ENCODE measurements around the gene NCKAP5. TPM values are rescaled to one million over a fixed set of nuclear protein-coding genes. Genes with fewer than 3 reads are reported as not detected.

NCKAP5 gene
- total and polyA plus RNA-seq, 7 experiments from 2014 or later = 0.12 TPM; not detected in 6

GRCh38 chr2:133098787-133099186 lies 469.5 kb downstream of the NCKAP5 start:
- Mint-ChIP-seq H3K27ac (no peak overlapping the region), H3K4me1 (no peaks in the 10 kb centered on the region), H3K27me3 (no peaks in the 10 kb centered on the region), H3K9me3 (peaks cover 0 to 5% (median 2%) of the 10 kb centered on the region in 11 donors), H3K36me3 (no peaks in the 10 kb centered on the region), H3K4me3 (no peak overlapping the region)
- Histone ChIP-seq H3K27me3 (ENCODE audit: control insufficient read depth in 2 of 2, insufficient read depth in 2 of 2, low read length in 2 of 2) (no peaks in the 10 kb centered on the region), H3K36me3 (ENCODE audit: control insufficient read depth in 2 of 3, insufficient read depth in 3 of 3, low read length in 3 of 3) (no peaks in the 10 kb centered on the region), H3K27ac (ENCODE audit: low read depth, low read length) (no peak overlapping the region), H3K4me1 (ENCODE audit: control insufficient read depth in 2 of 2, insufficient read depth in 2 of 2, low read length in 2 of 2) (no peaks in the 10 kb centered on the region), H3K4me3 (ENCODE audit: low read length) (no peak overlapping the region), H3K9me3 (ENCODE audit: control insufficient read depth in 2 of 3, low read length in 3 of 3) (no peaks in the 10 kb centered on the region)
- intact Hi-C loops (cut with micrococcal nuclease) = no loop called here
- ATAC-seq (no peak), DNase-seq (no peak)
- CTCF ChIA-PET = no interaction called here
- POLR2A ChIA-PET = no interaction called here

- ChIA-PET POLR2A (no interaction called here), CTCF (no interaction called here)
- no peak overlapping the region for H3K27ac Mint-ChIP-seq
- H3K9me3 Mint-ChIP-seq = peaks cover 0 to 5% (median 2%) of the 10 kb centered on the region in 11 donors
- intact Hi-C loops (cut with micrococcal nuclease) = no loop called here
- no peak overlapping the region for H3K4me3 Mint-ChIP-seq
- H3K36me3 Mint-ChIP-seq = no peaks in the 10 kb centered on the region
- H3K27me3 Mint-ChIP-seq = no peaks in the 10 kb centered on the region
- no peaks in the 10 kb centered on the region for H3K27me3 ChIP-seq (ENCODE audit: control insufficient read depth in 2 of 2, insufficient read depth in 2 of 2, low read length in 2 of 2)
- ATAC-seq (no peak), DNase-seq (no peak)
- no peak overlapping the region for H3K4me3 ChIP-seq (ENCODE audit: low read length)
- no peaks in the 10 kb centered on the region for H3K36me3 ChIP-seq (ENCODE audit: control insufficient read depth in 2 of 3, insufficient read depth in 3 of 3, low read length in 3 of 3)
- no peaks in the 10 kb centered on the region for H3K4me1 Mint-ChIP-seq
- no peak overlapping the region for H3K27ac ChIP-seq (ENCODE audit: low read depth, low read length)
- H3K4me1 ChIP-seq (ENCODE audit: control insufficient read depth in 2 of 2, insufficient read depth in 2 of 2, low read length in 2 of 2) = no peaks in the 10 kb centered on the region
- no peaks in the 10 kb centered on the region for H3K9me3 ChIP-seq (ENCODE audit: control insufficient read depth in 2 of 3, low read length in 3 of 3)
These were observed 470.6 kb downstream of the NCKAP5 start for GRCh38 chr2:133097666-133098065.

- Histone ChIP-seq H3K27ac (ENCODE audit: low read depth, low read length) (no peak overlapping the region), H3K4me1 (ENCODE audit: control insufficient read depth in 2 of 2, insufficient read depth in 2 of 2, low read length in 2 of 2) (no peaks in the 10 kb centered on the region), H3K36me3 (ENCODE audit: control insufficient read depth in 2 of 3, insufficient read depth in 3 of 3, low read length in 3 of 3) (no peaks in the 10 kb centered on the region), H3K4me3 (ENCODE audit: low read length) (no peak overlapping the region), H3K27me3 (ENCODE audit: control insufficient read depth in 2 of 2, insufficient read depth in 2 of 2, low read length in 2 of 2) (no peaks in the 10 kb centered on the region), H3K9me3 (ENCODE audit: control insufficient read depth in 2 of 3, low read length in 3 of 3) (no peaks in the 10 kb centered on the region)
- POLR2A ChIA-PET = no interaction called here
- H3K36me3 Mint-ChIP-seq = no peaks in the 10 kb centered on the region
- intact Hi-C loops (cut with micrococcal nuclease) = no loop called here
- CTCF ChIA-PET = no interaction called here
- DNase-seq (no peak), ATAC-seq (no peak)
- H3K4me1 Mint-ChIP-seq = no peaks in the 10 kb centered on the region
- H3K4me3 Mint-ChIP-seq = no peak overlapping the region
- H3K9me3 Mint-ChIP-seq = peaks cover 0 to 6% (median 1%) of the 10 kb centered on the region in 11 donors
- no peak overlapping the region for H3K27ac Mint-ChIP-seq
- no peaks in the 10 kb centered on the region for H3K27me3 Mint-ChIP-seq
These were observed 475.7 kb downstream of the NCKAP5 start for GRCh38 chr2:133092571-133092970.

GRCh38 chr2:133090358-133090757 lies 477.9 kb downstream of the NCKAP5 start:
- no peak overlapping the region for H3K4me3 Mint-ChIP-seq
- Histone ChIP-seq H3K4me1 (ENCODE audit: control insufficient read depth in 2 of 2, insufficient read depth in 2 of 2, low read length in 2 of 2) (no peaks in the 10 kb centered on the region), H3K27ac (ENCODE audit: low read depth, low read length) (no peak overlapping the region), H3K27me3 (ENCODE audit: control insufficient read depth in 2 of 2, insufficient read depth in 2 of 2, low read length in 2 of 2) (no peaks in the 10 kb centered on the region), H3K36me3 (ENCODE audit: control insufficient read depth in 2 of 3, insufficient read depth in 3 of 3, low read length in 3 of 3) (no peaks in the 10 kb centered on the region), H3K9me3 (ENCODE audit: control insufficient read depth in 2 of 3, low read length in 3 of 3) (no peaks in the 10 kb centered on the region), H3K4me3 (ENCODE audit: low read length) (no peak overlapping the region)
- H3K27ac Mint-ChIP-seq = no peak overlapping the region
- H3K4me1 Mint-ChIP-seq = no peaks in the 10 kb centered on the region
- ChIA-PET CTCF (no interaction called here), POLR2A (no interaction called here)
- ATAC-seq (no peak), DNase-seq (no peak)
- intact Hi-C loops (cut with micrococcal nuclease) = no loop called here
- no peaks in the 10 kb centered on the region for H3K27me3 Mint-ChIP-seq
- H3K9me3 Mint-ChIP-seq = peaks cover 0 to 6% (median 1%) of the 10 kb centered on the region in 11 donors
- H3K36me3 Mint-ChIP-seq = no peaks in the 10 kb centered on the region

GRCh38 chr2:133086176-133086575 lies 482.1 kb downstream of the NCKAP5 start:
- ATAC-seq (no peak), DNase-seq (no peak)
- Mint-ChIP-seq H3K27me3 (no peaks in the 10 kb centered on the region), H3K27ac (no peak overlapping the region), H3K4me3 (no peak overlapping the region), H3K9me3 (peaks cover 0 to 7% (median 3%) of the 10 kb centered on the region in 11 donors), H3K36me3 (no peaks in the 10 kb centered on the region), H3K4me1 (no peaks in the 10 kb centered on the region)
- Histone ChIP-seq H3K27ac (ENCODE audit: low read depth, low read length) (no peak overlapping the region), H3K4me3 (ENCODE audit: low read length) (no peak overlapping the region), H3K36me3 (ENCODE audit: control insufficient read depth in 2 of 3, insufficient read depth in 3 of 3, low read length in 3 of 3) (no peaks in the 10 kb centered on the region), H3K9me3 (ENCODE audit: control insufficient read depth in 2 of 3, low read length in 3 of 3) (no peaks in the 10 kb centered on the region), H3K4me1 (ENCODE audit: control insufficient read depth in 2 of 2, insufficient read depth in 2 of 2, low read length in 2 of 2) (no peaks in the 10 kb centered on the region), H3K27me3 (ENCODE audit: control insufficient read depth in 2 of 2, insufficient read depth in 2 of 2, low read length in 2 of 2) (no peaks in the 10 kb centered on the region)
- POLR2A ChIA-PET = no interaction called here
- intact Hi-C loops (cut with micrococcal nuclease) = no loop called here
- CTCF ChIA-PET = no interaction called here

- no peak for DNase-seq
- Mint-ChIP-seq H3K36me3 (no peaks in the 10 kb centered on the region), H3K4me3 (no peak overlapping the region), H3K27me3 (no peaks in the 10 kb centered on the region), H3K9me3 (peaks cover 0 to 7% (median 0%) of the 10 kb centered on the region in 11 donors), H3K4me1 (no peaks in the 10 kb centered on the region), H3K27ac (no peak overlapping the region)
- Histone ChIP-seq H3K27me3 (ENCODE audit: control insufficient read depth in 2 of 2, insufficient read depth in 2 of 2, low read length in 2 of 2) (no peaks in the 10 kb centered on the region), H3K36me3 (ENCODE audit: control insufficient read depth in 2 of 3, insufficient read depth in 3 of 3, low read length in 3 of 3) (no peaks in the 10 kb centered on the region), H3K27ac (ENCODE audit: low read depth, low read length) (no peak overlapping the region), H3K4me3 (ENCODE audit: low read length) (no peak overlapping the region), H3K9me3 (ENCODE audit: control insufficient read depth in 2 of 3, low read length in 3 of 3) (no peaks in the 10 kb centered on the region), H3K4me1 (ENCODE audit: control insufficient read depth in 2 of 2, insufficient read depth in 2 of 2, low read length in 2 of 2) (no peaks in the 10 kb centered on the region)
- ChIA-PET CTCF (no interaction called here), POLR2A (no interaction called here)
- intact Hi-C loops (cut with micrococcal nuclease) = no loop called here
- ATAC-seq = no peak
These were observed 482.6 kb downstream of the NCKAP5 start for GRCh38 chr2:133085646-133086045.

- H3K36me3 ChIP-seq (ENCODE audit: control insufficient read depth in 2 of 3, insufficient read depth in 3 of 3, low read length in 3 of 3) = no peaks in the 10 kb centered on the region
- H3K4me3 ChIP-seq (ENCODE audit: low read length) = no peak overlapping the region
- ChIA-PET CTCF (no interaction called here), POLR2A (no interaction called here)
- H3K9me3 ChIP-seq (ENCODE audit: control insufficient read depth in 2 of 3, low read length in 3 of 3) = no peaks in the 10 kb centered on the region
- DNase-seq = no peak
- Mint-ChIP-seq H3K36me3 (no peaks in the 10 kb centered on the region), H3K9me3 (peaks cover 0 to 9% (median 0%) of the 10 kb centered on the region in 11 donors), H3K27me3 (no peaks in the 10 kb centered on the region), H3K27ac (no peak overlapping the region), H3K4me3 (no peak overlapping the region), H3K4me1 (no peaks in the 10 kb centered on the region)
- H3K27ac ChIP-seq (ENCODE audit: low read depth, low read length) = no peak overlapping the region
- H3K27me3 ChIP-seq (ENCODE audit: control insufficient read depth in 2 of 2, insufficient read depth in 2 of 2, low read length in 2 of 2) = no peaks in the 10 kb centered on the region
- intact Hi-C loops (cut with micrococcal nuclease) = no loop called here
- no peak for ATAC-seq
- no peaks in the 10 kb centered on the region for H3K4me1 ChIP-seq (ENCODE audit: control insufficient read depth in 2 of 2, insufficient read depth in 2 of 2, low read length in 2 of 2)
These were observed 486.2 kb downstream of the NCKAP5 start for GRCh38 chr2:133082034-133082433.

Measured in naive thymus-derived CD4-positive, alpha-beta T cell (primary cell).